Activated CD4-positive, alpha-beta T cell treated with anti-CD3 and anti-CD28 coated beads, Interleukin-2, amount 50 U/mL, for 1 hour (primary cell): ENCODE results near the gene FGF18.

Source experiments
- DNase-seq: peaks from one replicate; pipeline ENCODE4 v3.0.0-alpha.2; 2020

The FGF18 gene

DNA sequence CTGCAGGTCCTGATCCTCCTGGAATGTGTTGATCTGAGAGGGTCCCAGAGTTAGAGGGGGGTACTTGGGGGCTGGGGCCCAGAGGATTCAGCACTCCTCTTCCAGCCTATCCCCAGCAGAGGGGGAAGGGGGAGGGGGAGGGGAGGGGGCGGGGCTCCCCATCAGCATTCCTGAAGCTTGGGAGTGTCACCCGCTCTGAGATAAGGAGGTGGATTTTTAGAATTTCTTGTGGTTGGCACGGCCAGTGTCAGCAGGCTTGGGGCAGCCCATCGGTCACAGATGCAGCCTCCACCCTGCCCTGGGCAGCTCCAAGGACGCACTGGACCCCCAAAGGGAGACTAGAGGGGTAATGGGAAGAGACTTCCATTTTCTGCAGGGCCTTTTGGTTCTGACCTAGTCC lies 5.3 kb downstream of the FGF18 start:
- no peak for DNase-seq

DNA sequence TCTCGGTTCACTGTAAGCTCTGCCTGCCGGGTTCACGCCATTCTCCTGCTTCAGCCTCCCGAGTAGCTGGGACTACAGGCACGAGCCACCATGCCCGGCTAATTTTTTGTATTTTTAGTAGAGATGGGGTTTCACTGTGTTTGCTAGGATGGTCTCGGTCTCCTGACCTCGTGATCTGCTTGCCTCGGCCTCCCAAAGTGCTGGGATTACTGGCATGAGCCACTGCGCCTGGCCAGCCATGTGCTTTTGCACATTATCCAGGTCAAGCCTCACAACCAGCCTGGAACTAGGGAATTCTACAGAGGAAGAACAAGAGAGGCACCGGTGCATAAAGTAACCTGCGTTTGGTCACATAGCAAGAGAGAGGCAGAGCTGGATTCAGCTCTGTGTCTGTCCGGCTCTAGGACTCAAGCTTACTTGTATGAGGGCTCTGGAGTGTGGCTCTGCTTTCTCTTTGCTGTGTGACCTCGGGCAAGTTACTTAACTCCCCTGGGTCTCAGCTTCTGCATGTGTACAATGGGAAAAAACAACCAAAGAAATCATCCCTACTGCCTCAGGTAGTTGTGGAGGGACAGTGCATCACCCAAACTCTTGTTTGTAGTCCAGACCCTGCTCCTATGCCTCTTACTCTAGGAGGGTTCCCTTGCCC lies 6.3 kb downstream of the FGF18 start:
- DNase-seq: no peak

DNA sequence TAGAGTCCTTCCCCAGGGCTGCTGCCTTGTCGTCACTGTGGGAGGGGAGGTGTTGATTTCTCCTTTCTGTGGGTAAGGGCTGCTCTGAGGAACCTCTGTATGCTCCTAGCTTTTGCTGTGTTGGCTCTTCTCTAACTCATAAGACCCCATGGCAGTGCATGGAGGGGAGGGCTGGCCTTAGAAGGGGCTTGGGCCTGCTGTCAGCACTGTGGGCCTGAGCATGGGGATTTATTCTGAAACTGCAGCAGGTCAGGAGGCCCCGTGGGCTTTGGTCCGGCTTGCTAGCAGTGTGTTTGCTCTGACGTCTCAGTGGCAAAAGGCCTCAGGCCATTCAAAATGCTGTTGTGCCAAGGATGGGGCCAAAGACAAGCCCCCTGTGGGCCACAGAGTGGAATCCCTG lies 6.8 kb downstream of the FGF18 start:
- no peak for DNase-seq

DNA sequence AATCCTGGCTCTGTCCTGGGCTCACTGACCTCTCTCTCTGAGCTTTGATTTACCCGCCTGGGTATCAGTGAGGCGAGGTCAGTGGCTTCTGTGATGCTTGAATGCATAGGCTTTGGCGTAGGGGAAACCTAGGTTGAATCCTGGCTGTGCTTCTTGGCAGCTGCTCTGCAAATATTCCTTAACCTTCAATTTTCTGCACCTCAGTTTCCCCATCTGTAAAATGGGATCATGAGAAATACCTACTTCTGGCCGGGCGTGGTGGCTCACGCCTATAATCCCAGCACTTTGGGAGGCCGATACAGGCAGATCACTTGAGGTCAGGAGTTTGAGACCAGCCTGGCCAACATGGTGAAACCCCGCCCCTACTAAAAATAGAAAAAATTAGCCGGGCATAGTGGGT lies 7.2 kb downstream of the FGF18 start:
- no peak for DNase-seq

DNA sequence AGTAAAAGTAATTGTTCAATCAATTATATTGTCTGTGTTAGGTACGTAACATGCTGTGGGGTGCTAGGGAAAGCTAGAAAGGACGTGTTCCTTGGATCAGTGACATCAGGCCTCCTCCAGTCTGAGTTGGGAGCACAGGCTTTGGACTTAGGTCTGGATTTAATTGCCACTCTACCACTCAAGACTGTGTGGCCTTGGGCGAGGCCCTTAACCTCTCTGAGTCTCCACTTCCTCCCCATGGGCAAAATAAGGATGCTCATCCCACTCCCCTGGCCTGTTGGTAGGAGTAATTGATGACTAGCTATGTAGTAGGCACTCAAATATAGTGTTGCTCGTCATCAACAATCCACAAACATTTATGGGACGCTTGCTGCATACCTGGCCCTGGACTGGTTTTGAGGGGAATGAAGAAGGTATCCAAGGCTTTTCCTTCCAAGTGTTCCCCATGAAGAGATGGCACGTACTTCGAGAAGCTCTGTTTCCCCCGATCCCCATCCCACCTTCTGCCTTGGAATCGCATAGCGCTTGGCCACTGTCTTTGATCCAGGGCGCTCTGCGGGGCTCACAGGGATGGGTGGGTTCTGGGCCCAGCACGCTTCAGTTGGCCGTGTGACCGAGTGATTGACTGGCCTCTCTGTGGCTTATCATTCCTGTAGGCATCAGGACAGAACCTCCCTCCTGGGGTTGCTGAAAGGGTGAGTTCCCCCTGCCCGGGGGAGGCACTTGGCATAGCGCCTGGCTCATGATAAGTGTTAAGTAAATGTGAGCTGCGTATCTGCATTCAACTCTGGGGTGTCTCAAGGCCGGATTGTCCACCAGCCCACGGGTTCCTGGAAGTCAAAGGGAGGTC lies 8.1 kb downstream of the FGF18 start:
- DNase-seq: no peak

DNA sequence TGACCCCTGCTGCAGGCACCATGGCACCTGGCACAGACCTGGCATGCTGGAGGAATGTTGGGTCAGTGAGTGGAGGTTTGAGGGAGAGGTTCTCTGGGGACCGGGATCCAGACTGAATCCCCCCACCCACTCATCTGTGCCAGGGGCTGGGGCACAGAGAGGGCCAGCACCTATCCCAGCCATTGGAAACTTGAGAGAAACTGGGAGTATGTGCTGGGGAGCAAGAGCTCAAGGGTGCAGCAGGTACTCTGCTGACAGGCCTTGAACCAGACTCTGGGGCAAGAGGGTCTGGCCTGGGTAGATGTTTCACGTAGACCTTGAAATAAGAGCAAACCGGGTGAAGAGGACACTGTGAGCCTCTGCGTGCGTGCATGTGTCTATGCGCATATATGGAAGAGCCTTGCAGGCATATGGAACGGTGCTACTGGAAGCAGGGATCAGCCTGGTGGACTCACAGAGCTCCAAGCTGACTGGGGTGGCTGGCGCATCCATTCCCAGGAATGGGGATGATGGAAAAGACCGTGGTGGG lies 8.8 kb downstream of the FGF18 start:
- DNase-seq: no peak

DNA sequence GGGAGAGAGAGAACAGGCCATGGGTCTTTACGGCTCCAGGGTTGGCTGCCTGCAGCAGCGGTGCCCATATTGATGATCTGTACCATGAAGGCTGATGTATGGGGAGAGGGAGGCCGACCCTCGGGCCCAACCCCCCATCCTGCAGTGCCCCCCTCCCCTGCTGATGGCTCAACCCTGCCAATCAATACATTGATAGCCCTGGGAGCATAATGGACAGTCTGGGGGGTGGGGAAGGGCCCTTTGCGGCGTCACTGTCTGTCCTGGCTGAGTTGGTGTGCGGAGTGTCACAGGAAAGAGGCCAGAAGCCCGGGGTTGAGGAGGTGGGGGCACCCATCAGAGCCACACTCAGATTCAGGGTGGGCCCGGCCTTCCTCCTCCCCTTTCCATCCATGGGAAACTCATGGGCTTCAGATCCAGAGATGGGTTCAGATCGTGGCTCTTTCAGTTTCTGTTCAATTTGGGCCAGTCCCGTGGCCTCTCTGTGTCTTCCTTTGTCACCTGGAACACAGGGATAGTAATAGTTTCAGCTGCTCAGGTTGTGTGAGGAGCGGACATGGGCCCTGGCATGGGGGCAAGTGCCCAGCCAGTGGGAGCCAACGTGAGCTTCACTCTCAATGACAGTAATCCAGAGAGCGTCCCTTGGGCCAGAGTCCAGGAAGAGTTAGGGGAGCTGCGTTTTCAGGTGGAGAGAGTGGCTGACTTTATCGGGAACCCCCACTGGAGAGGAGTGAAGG lies 9.5 kb downstream of the FGF18 start:
- DNase-seq: no peak

DNA sequence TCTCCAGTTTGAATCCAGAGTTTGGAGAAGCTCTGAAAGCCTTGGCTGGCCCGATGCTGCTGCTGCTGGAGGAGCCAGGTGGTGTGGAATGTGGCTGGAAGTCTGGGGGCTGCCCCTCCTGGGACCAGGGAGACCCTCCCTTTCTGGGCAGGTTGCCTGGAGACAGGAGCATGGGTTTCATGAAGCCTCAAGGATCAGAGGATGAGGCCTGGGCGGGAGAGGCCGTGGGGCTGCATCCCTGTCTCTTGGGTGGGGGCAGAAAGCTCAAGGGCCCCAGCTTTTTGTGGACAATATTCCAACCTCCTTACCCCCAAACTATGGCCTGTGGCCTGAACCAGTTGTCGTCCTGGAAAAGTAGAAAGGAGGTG lies 10.1 kb downstream of the FGF18 start:
- no peak for DNase-seq

DNA sequence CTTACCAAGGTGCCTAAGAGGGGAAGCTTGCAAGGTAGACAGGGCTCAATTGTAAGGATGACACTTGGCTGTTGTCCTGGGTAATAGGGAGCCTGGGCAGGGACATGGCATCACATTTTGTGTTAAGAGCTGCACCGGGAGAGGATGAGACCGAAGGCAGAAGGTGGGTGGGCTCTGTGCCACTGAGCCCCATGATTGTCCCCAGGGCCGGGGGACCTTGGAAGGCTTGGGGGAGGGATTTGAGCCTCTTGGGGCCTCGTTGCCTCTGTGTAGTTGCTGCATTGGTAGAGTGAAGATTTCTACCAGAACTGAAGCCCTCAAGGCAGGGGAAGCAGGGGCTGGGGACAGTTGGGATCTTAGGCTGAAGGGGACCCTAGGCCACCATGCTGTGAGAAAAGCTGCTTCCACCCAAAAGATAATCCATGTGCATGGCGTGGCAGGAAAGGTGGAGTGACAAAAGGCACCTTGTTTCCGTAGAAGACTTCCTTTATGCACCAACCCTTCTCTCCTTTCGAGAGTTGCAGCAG lies 11.9 kb downstream of the FGF18 start:
- no peak for DNase-seq

DNA sequence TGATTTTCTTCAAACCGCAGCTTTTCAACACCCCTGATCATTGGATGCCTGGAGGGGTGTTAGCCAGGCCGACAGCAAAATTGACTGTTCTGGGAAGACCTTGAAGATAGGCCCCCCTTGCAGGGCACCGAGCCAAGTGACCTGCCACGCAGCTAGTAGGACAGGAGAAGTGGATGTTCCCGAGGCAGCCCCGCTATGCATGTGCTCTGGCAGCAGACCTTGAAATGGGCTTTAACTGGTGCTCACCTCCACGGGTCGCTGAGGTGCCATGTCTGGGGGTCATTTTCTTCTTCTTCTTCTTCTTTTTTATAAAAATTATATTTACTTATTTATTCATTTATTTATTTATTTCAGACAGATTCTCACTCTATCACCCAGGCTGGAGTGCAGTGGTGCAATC lies 12.6 kb downstream of the FGF18 start:
- no peak for DNase-seq

DNA sequence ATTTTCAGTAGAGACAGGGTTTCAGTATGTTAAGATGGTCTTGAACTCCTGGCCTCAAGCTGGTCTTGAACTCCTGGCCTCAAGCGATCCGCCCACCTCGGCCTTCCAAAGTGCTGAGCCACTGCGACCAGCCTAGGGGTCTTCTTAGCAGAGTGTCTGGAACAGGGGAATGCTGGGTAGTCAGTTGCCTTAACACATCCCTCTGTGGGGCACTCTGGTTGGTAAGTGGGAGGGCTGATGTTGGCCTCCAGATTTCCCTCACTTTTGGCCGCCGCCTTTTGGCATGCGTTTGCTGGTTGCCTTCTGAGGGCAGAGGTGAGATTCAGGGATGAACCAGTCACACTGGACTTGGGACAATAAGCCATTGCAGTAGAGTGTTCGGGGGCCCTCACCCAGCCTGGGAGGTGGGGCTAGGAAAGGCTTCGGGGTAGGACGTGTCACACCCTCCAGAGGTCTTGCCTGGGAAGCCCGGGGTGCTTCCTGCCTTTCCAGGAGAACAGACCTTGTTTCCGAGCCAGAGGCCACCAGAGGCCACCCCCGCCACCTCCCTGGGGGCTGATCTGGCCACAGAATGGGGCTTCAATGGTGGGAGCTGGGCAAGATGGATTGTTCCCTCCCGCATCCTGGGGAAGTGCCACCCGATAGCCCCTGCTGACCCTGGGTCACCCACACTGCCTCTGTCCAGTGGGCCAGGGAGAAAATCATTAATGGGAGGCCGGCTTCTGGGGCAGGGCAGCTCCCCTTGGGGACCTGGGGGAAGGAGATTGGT lies 13.3 kb downstream of the FGF18 start:
- no peak for DNase-seq

DNA sequence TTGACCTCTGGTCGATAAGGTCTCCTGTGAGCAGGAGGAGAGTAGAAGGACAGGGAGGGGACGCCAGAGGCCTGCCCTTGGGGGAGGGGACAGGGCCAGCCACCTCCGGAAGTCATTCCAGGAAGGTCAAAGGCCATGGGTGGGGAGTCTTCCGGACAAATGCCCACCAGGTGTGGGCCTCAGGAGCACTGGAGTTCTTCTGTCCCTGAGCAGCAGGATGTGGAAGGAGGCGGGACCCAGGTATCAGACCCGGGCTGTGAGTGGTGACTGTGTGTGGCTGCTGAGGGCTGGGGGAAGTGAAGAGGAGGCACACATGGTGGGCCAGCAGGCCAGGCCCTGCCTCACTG lies 13.9 kb downstream of the FGF18 start:
- no peak for DNase-seq

DNA sequence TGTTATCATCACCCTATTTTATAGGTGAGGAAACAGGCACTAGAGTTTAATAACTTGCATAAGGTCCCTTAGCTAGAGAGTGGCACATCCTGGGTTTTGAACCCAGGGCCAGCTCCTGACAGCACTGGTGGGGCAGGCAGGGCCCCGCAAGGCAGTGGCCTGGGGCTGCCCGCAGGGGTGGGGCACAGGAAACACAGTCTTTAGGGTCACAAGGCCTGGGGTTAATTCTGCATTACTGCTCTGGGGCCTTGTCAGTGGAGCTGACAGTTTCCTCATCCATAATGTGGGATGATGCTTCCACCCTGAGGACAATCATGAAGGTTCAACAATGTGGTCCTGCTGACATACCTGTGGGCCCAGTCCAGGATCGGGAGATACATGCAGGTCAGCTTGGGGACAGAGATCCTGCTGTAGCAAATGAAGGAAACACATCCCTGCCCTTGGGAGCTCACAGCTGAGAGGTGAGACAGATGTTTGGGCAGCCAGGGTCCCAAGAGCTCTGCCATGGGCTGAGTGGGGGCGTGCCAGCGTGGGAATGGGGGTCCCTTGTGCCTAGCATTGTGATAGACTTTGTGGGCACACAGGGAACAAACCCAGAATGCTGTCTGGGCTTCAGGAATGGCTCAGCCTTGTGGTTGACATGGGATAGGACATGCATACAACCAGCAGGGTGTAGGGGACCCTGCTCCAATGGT lies 14.7 kb downstream of the FGF18 start:
- DNase-seq: no peak

DNA sequence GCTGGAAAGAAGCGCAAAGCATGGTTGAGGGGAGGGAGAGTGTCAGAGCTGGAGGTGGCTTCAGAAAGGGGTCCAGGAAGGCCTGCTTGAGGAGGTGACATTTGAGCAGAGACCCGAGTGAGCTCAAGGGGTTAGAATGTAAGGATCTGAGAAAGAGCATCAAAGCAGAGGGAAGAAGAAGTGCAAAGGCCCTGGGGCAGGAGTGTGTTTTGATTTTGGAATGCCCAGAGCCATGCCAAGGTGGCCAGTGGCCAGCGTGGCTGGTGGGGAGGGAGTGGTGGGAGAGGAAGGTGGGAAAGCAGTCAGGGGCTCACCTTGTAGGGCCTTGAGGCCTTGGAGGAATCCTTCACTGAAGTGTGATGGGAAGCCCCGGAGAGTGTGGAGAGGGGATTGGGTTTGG lies 15.4 kb downstream of the FGF18 start:
- no peak for DNase-seq

DNA sequence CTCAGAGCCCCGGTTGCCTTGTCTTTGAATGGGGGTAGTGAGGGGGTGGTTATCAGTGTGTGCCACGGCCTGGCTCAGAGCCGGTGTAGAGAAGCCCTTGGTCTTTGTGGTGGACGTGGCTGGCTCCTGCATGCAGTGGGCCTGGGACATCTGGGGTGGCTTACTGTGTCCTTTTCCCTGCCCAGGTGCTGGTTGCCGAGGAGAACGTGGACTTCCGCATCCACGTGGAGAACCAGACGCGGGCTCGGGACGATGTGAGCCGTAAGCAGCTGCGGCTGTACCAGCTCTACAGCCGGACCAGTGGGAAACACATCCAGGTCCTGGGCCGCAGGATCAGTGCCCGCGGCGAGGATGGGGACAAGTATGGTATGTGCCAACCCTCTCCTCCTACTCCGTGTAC lies 16.5 kb downstream of the FGF18 start:
- no peak for DNase-seq

DNA sequence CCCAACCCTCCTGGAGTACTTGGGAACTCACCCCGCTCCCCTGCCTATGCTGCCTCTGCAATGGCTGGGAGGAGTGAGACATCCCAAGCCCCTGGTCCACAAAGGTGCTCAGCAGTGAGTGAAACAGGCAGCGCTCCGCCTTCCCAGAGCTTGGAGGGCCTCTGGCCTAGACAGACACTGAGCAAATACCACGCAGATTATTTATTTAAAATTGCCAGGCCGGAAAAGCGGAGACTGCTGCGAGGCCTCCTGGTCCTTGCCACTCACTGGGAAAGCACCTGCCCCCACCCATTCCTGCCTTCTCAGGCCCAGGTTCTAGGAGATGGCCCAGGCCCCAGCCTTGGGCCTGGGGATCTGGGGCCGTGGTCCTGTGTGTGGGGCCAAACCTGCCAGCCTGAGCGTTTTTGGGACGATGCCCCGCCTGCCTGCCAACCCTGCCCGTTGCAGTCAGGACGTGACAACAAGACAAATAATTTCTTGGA lies 17.4 kb downstream of the FGF18 start:
- DNase-seq: no peak

DNA sequence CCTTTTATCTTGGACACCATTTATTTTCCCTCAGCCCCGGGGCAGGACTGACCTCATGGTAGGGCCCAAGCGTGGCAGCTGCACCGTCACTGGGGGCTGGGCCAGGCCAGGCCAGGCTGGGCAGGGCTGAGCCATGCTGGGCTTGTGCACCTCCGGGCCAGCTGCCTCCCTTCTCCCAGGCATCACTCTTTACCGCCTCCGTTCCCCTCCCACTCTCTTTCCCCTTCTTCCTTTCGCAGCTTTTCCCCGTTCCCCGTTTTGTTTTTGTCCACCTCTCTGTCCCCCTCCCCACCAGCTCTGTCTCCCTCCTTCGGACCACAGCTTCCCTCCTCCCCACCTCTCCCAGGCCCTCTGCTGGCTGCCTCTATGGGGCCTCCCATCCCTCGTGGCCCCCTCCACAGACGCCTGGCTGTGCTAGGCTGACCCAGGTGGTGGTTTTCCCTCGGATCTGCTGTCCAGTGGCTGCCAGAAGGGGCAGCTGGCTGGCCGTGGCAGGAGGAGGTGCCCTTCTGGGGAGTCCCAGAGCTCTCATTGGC lies 17.9 kb downstream of the FGF18 start:
- no peak for DNase-seq

DNA sequence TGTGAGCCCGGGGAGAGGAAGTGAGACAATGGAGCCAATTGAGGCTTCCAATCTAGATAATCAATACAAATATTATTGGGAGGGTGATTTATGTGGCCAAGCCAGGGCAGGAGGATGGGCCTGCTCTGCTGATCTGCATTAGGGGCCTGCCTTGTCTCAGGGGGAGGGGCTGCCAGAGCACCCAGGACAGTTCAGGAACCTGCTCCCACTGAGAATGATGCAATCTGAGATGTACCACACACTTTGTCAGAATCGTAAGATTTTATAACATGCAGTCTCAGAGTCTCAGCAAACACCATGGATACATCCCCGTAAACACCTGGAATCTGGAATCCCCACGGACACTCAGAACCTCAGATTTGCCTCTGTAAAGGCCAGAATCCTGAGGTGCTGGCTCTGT lies 19.3 kb downstream of the FGF18 start:
- DNase-seq: no peak

DNA sequence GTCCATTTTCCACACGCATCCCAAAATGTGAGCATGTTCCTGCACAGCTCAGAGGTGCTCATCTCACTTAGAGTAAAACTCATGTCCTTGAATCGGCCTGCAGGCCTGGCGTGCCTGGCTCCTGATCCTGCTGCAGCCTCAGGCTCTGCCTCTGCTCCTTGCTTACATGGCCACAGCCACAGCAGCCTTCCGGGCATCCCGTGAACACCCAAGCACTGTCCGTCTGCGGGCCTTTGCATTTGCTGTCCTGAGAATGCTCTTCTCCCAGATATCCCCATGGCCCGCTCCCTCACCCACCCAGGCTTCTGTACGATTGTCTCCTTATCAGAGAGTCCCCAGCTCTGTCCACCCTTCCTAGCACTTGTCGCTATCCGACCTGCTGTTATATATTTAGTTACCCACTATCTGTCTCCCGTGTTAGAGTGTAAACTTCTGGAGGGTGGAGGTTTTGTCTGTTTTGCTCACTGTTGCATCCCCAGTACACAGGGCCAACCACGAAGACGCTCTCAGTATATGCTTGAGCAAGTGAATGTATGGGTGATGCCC lies 21.9 kb downstream of the FGF18 start:
- no peak for DNase-seq

DNA sequence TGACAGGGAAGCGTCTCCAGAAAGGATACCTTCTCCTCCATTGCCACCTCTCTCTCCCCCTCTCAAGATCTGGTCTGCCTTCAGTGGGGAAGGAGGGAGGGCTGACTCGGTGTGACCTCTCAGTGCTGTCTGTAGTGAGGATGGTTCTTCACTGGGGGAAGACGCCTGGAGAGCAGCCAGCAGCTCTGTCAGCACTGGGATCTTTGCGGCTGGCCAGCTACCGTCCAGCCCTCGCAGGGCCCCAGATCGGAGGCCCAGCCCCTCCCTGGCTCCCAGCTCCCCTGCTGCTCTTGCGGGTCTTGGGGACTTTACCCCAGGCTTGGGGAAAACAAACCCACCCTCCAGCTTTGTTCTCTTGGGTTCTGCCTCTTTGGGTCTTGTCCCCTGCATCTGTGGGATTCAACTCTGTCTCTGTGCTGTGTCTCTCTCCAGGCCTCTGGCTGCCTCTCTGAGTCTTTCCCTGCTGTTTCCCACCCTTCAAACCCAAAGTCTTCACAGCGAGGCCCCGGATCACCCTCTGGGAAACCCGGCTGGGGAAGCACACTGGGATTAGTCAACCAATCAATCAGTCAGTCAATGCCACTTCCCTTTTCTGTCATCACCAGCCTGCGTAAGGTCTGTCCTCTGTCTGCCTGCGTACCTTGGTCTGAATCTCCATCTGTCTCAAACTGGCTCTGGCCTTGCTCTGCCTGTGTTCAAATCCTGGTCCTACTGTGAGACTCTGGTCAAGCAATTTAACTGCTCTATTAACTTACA lies 23.0 kb downstream of the FGF18 start:
- no peak for DNase-seq

DNA sequence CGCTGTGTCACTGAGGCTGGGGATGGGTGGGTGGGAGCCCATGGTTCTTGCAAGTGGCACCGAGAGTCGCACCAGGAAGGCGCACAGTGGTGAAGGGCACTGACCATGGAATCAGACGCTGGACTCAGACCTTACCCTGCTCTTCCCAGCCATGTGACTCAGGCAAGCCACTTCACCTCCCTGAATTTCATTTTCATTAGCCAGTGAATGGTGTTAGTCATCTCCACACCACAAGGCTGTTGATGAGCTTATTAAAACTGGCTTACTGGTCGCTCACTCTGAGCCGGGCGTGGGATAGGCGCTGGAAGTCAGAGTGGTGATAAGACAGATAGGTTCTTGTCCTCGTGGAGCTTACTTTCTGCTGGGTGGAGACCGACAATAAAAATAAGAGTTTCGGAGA lies 25.1 kb downstream of the FGF18 start:
- DNase-seq: no peak
